A673 (cell line): ENCODE results near the gene PHF21A.

Experiments used
- EZH2 ChIP-seq: fragments of 200-600 bp; sonication (generic); IDR thresholded peaks from 2 replicates; pipeline ENCODE4 v1.6.1; 2017; ENCODE audit warnings: borderline replicate concordance, low read depth, mild to moderate bottlenecking, mixed read lengths, antibody characterized with exemption, low read length; ENCODE audit not compliant: poor library complexity, severe bottlenecking
- TF ChIP-seq, protein P1 (sequence below): fragments of 300-800, 200-600 bp; sonication (generic); conservative IDR thresholded peaks from 2 replicates; pipeline ENCODE4 v1.5.1; 2017; ENCODE audit warnings: low read depth, mild to moderate bottlenecking, antibody characterized with exemption, low read length, moderate library complexity, mixed read lengths

DNA sequence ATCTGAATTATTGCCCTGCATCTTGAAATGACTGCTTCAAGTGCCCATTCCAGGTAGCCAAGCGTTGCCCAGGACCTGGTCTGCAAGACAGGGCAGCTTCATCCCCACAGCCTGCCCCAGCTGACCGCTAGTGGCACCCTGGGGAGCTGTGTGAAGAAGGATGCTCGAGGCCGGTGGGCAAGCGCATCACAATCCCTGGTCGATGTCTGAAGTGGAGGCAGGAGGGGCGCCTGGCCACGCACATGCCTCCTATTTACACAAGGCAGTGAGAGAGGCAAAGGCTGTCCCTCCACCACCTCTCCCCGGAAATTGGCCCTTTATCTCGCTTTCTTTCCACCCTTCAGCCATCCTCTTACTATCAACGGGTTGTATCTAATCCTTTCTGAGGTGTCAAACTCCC is 28.1 kb upstream of the PHF21A start:
- no peak for TF ChIP-seq EZH2
- TF ChIP-seq, protein P1, sequence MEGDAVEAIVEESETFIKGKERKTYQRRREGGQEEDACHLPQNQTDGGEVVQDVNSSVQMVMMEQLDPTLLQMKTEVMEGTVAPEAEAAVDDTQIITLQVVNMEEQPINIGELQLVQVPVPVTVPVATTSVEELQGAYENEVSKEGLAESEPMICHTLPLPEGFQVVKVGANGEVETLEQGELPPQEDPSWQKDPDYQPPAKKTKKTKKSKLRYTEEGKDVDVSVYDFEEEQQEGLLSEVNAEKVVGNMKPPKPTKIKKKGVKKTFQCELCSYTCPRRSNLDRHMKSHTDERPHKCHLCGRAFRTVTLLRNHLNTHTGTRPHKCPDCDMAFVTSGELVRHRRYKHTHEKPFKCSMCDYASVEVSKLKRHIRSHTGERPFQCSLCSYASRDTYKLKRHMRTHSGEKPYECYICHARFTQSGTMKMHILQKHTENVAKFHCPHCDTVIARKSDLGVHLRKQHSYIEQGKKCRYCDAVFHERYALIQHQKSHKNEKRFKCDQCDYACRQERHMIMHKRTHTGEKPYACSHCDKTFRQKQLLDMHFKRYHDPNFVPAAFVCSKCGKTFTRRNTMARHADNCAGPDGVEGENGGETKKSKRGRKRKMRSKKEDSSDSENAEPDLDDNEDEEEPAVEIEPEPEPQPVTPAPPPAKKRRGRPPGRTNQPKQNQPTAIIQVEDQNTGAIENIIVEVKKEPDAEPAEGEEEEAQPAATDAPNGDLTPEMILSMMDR, result no peak
